HT-29 (cell line): ENCODE data around the gene SH3PXD2A. TPM values are rescaled to one million over a fixed set of nuclear protein-coding genes. Genes with fewer than 3 reads are reported as not detected.
"Not testable (repeated sequence)": the region's sequence is repeated elsewhere in the genome, so short reads cannot be mapped to it uniquely, and the experiment has no call there.

Source experiments
- DNase-seq: peaks from one replicate; pipeline ENCODE4 v3.0.0-alpha.2; 2015; ENCODE audit warnings: low spot score
- total RNA-seq: library from RNA; depleted of rRNA; stranded (reverse); fragments of >200 nt; shearing (Covaris generic); gene quantifications from 2 replicates; pipeline ENCODE4 v1.2.3, GENCODE V29; 2014

SH3PXD2A gene
- total RNA-seq, 1 experiment from 2014 or later: 2.7 TPM

- no peak for DNase-seq
Observed at GRCh38 chr10:103769176-103769575, 86.2 kb downstream of the SH3PXD2A start.

GRCh38 chr10:103768345-103768744 lies 87.0 kb downstream of the SH3PXD2A start:
- DNase-seq: no peak

GRCh38 chr10:103767756-103768155 lies 87.6 kb downstream of the SH3PXD2A start:
- no peak for DNase-seq

GRCh38 chr10:103766751-103767505 lies 88.4 kb downstream of the SH3PXD2A start:
- DNase-seq: no peak

- DNase-seq: peak; percentile 50
Observed at GRCh38 chr10:103765981-103766380, 89.4 kb downstream of the SH3PXD2A start.

- DNase-seq: no peak
Observed at GRCh38 chr10:103765168-103765567, 90.2 kb downstream of the SH3PXD2A start.

GRCh38 chr10:103764296-103765088 lies 90.9 kb downstream of the SH3PXD2A start:
- DNase-seq: no peak

GRCh38 chr10:103763374-103764202 lies 91.8 kb downstream of the SH3PXD2A start:
- DNase-seq: no peak

GRCh38 chr10:103762916-103763315 lies 92.5 kb downstream of the SH3PXD2A start:
- DNase-seq: no peak

GRCh38 chr10:103762162-103762561 lies 93.2 kb downstream of the SH3PXD2A start:
- no peak for DNase-seq

GRCh38 chr10:103761075-103761920 lies 94.1 kb downstream of the SH3PXD2A start:
- peak; percentile 38 for DNase-seq

GRCh38 chr10:103760233-103760632 lies 95.1 kb downstream of the SH3PXD2A start:
- not testable (repeated sequence) for DNase-seq

GRCh38 chr10:103759100-103759781 lies 96.1 kb downstream of the SH3PXD2A start:
- DNase-seq: peak; percentile 10

GRCh38 chr10:103758294-103758681 lies 97.1 kb downstream of the SH3PXD2A start:
- peak; percentile 14 for DNase-seq

GRCh38 chr10:103757531-103758293 lies 97.7 kb downstream of the SH3PXD2A start:
- DNase-seq: no peak

GRCh38 chr10:103756277-103756869 lies 99.0 kb downstream of the SH3PXD2A start:
- no peak for DNase-seq

GRCh38 chr10:103752680-103753248 lies 102.6 kb downstream of the SH3PXD2A start:
- DNase-seq: peak; percentile 78

- no peak for DNase-seq
Observed at GRCh38 chr10:103751667-103752290, 103.6 kb downstream of the SH3PXD2A start.
